GM13977 (cell line): ENCODE data around the gene KDELR3.

Source experiments
- DNase-seq: peaks from one replicate; pipeline ENCODE4 v3.0.0; 2012; ENCODE audit warnings: low spot score
- CTCF ChIP-seq: IDR thresholded peaks from 2 replicates; pipeline ENCODE4 v1.5.1; 2012; ENCODE audit warnings: mild to moderate bottlenecking, control low read depth; ENCODE audit not compliant: insufficient read depth; ENCODE audit errors: extremely low read depth, missing control alignments
- in situ Hi-C: fragments of 300-500 bp; cut with MboI; formaldehyde crosslinking; loops from one replicate; pipeline ENCODE4 v1.12.0; 2022; ENCODE audit warnings: low sequenced_read_pairs, low pct_unique_long_range_greater_than_20kb, mixed read lengths, inconsistent platforms; ENCODE audit not compliant: unreplicated experiment

The KDELR3 gene

GRCh38 chr22:38523029-38523428 lies 55.1 kb downstream of the KDELR3 start:
- no peak for TF ChIP-seq CTCF
- in situ Hi-C loops: no loop called here
- no peak for DNase-seq

GRCh38 chr22:38523479-38523878 lies 55.6 kb downstream of the KDELR3 start:
- no peak for TF ChIP-seq CTCF
- in situ Hi-C loops: no loop called here
- no peak for DNase-seq

GRCh38 chr22:38524429-38524828 lies 56.5 kb downstream of the KDELR3 start:
- in situ Hi-C loops: no loop called here
- no peak for DNase-seq
- TF ChIP-seq CTCF: no peak

- in situ Hi-C loops: no loop called here
- TF ChIP-seq CTCF: no peak
- DNase-seq: no peak
Measured at GRCh38 chr22:38531251-38531938, 63.5 kb downstream of the KDELR3 start.
